Mesenchymal stem cell (in vitro differentiated cells and primary cell): Measurements from ENCODE around the gene OPRL1.

Experiments
- DNase-seq: peaks from one replicate; pipeline ENCODE4 v3.0.0-alpha.2; 2013
- H2AFZ ChIP-seq: one replicate; pipeline ENCODE4 v1.6.1; 2013; ENCODE audit warnings: low read depth, mild to moderate bottlenecking, control low read depth, inconsistent platforms, low read length, moderate library complexity
- H2AK5ac ChIP-seq: 2 replicates; pipeline ENCODE4 v1.6.1; 2013; ENCODE audit warnings: low read length, moderate library complexity, mild to moderate bottlenecking, inconsistent platforms; ENCODE audit not compliant: severe bottlenecking
- H2BK120ac ChIP-seq: one replicate; pipeline ENCODE4 v1.6.1; 2013; ENCODE audit warnings: low read depth, mild to moderate bottlenecking, inconsistent platforms, low read length, moderate library complexity
- H2BK12ac ChIP-seq, 2 experiments: one replicate each; pipeline ENCODE4 v1.6.1; 2013; ENCODE audit warnings: inconsistent platforms in 2 of 2, low read length in 2 of 2, mild to moderate bottlenecking in 2 of 2, moderate library complexity in 2 of 2, control low read depth in 1 of 2
- H2BK15ac ChIP-seq: one replicate; pipeline ENCODE4 v1.6.1; 2013; ENCODE audit warnings: mild to moderate bottlenecking, low read depth, inconsistent platforms; ENCODE audit not compliant: poor library complexity, severe bottlenecking
- H2BK5ac ChIP-seq: 2 replicates; pipeline ENCODE4 v1.6.1; 2013; ENCODE audit warnings: low read depth, mild to moderate bottlenecking, low read length, control low read depth, inconsistent platforms; ENCODE audit not compliant: poor library complexity, severe bottlenecking
- H3K14ac ChIP-seq, 2 experiments: one replicate each; pipeline ENCODE4 v1.6.1; 2013; ENCODE audit warnings: inconsistent platforms in 2 of 2, low read length in 2 of 2, control low read depth in 1 of 2, mild to moderate bottlenecking in 1 of 2, moderate library complexity in 1 of 2
- H3K18ac ChIP-seq, 2 experiments: one replicate each; pipeline ENCODE4 v1.6.1; 2013; ENCODE audit warnings: inconsistent platforms in 2 of 2, low read length in 2 of 2, control low read depth in 1 of 2, low read depth in 1 of 2, mild to moderate bottlenecking in 1 of 2
- H3K23ac ChIP-seq, 2 experiments: one replicate each; pipeline ENCODE4 v1.6.1; 2013; ENCODE audit warnings: inconsistent platforms in 2 of 2, low read length in 2 of 2, mild to moderate bottlenecking in 2 of 2, moderate library complexity in 2 of 2, control low read depth in 1 of 2
- H3K27ac ChIP-seq: 2 replicates; pipeline ENCODE4 v1.5.1; 2013; ENCODE audit warnings: mild to moderate bottlenecking, moderate library complexity, low read length, control low read depth, inconsistent platforms; ENCODE audit not compliant: poor library complexity, severe bottlenecking
- H3K27me3 ChIP-seq, 2 experiments: 2 replicates each; pipeline versions ENCODE4 v1.6.1 to v1.7.0; 2013; ENCODE audit warnings: low read length in 2 of 2, mild to moderate bottlenecking in 2 of 2, moderate library complexity in 2 of 2, control low read depth in 1 of 2, inconsistent platforms in 1 of 2; ENCODE audit not compliant: control insufficient read depth in 1 of 2, insufficient read depth in 1 of 2
- H3K36me3 ChIP-seq, 2 experiments: 2 replicates each; pipeline versions ENCODE4 v1.6.1 to v1.7.0; 2013; ENCODE audit warnings: low read length in 2 of 2, control low read depth in 1 of 2, inconsistent platforms in 1 of 2, low read depth in 1 of 2, mild to moderate bottlenecking in 1 of 2; ENCODE audit not compliant: insufficient read depth in 2 of 2, control insufficient read depth in 1 of 2
- H3K4ac ChIP-seq, 2 experiments: one replicate each; pipeline ENCODE4 v1.6.1; 2013; ENCODE audit warnings: inconsistent platforms in 2 of 2, low read length in 2 of 2, mild to moderate bottlenecking in 2 of 2, moderate library complexity in 2 of 2, control low read depth in 1 of 2, low read depth in 1 of 2
- H3K4me1 ChIP-seq: 2 replicates; pipeline ENCODE4 v1.6.1; 2013; ENCODE audit warnings: low read depth, low read length, control low read depth; ENCODE audit not compliant: control insufficient read depth, insufficient read depth
- H3K4me2 ChIP-seq: 2 replicates; pipeline ENCODE4 v1.6.1; 2013; ENCODE audit warnings: low read length, mild to moderate bottlenecking, inconsistent platforms; ENCODE audit not compliant: poor library complexity, severe bottlenecking
- H3K4me3 ChIP-seq, 2 experiments: 2 replicates each; pipeline versions ENCODE4 v1.5.1 to v1.7.0; 2013; ENCODE audit warnings: low read length in 2 of 2, mild to moderate bottlenecking in 2 of 2, control low read depth in 1 of 2, low read depth in 1 of 2; ENCODE audit not compliant: insufficient read depth in 1 of 2
- H3K79me1 ChIP-seq: replicated peaks from 2 replicates; pipeline ENCODE4 v1.6.1; 2013; ENCODE audit warnings: mild to moderate bottlenecking, control low read depth, low read length, inconsistent platforms; ENCODE audit not compliant: poor library complexity, severe bottlenecking
- H3K9ac ChIP-seq: 2 replicates; pipeline ENCODE4 v1.7.0; 2013; ENCODE audit warnings: mild to moderate bottlenecking, low read length, moderate library complexity
- H3K9me3 ChIP-seq: 2 replicates; pipeline ENCODE4 v1.7.0; 2013; ENCODE audit warnings: mild to moderate bottlenecking, low read length; ENCODE audit not compliant: control insufficient read depth
- H4K8ac ChIP-seq: one replicate; pipeline ENCODE4 v1.6.1; 2013; ENCODE audit warnings: inconsistent platforms, mild to moderate bottlenecking, low read length, moderate library complexity
- H4K91ac ChIP-seq: one replicate; pipeline ENCODE4 v1.6.1; 2013; ENCODE audit warnings: mild to moderate bottlenecking, low read length, inconsistent platforms
- WGBS: methylation state at CpG from one replicate; pipeline ENCODE4 v1.1.7; 2013; ENCODE audit warnings: mixed read lengths; 5-methylcytosine and 5-hydroxymethylcytosine counted together

The OPRL1 gene

DNA sequence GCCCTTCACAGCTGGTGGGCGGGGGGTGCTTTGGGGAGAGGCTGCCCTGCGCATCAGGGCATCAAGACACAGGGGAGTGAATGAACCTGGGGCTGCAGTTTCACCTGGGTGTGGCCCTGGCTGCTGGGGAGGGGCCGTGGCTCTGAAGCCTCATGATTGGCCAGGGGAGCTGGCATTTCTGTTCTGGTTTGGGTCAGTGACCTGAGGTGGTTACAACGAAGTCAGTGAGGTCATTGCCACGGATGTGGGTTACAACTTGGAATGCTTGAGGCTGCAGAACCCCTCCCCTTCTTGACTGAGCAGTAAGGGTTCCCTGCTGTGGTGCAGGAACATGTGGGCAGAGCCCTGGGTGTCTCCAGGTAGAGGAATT lies 13.9 kb upstream of the OPRL1 start:
- H3K36me3 ChIP-seq: peaks cover 0 to 33% of the 10 kb centered on the region in 2 experiments
- no peak overlapping the region for H3K23ac ChIP-seq
- no peak overlapping the region for H3K27ac ChIP-seq
- H3K9ac ChIP-seq: no peak overlapping the region
- H2AFZ ChIP-seq: no peak overlapping the region
- H2BK15ac ChIP-seq: no peak overlapping the region
- H2BK12ac ChIP-seq: peak overlapping the region in 1 of 2 experiments; percentile 57
- H2AK5ac ChIP-seq: peak overlapping the region; percentile 33
- H4K91ac ChIP-seq: peak overlapping the region; percentile 46
- H3K27me3 ChIP-seq: no peaks in the 10 kb centered on the region
- no peak overlapping the region for H3K4me3 ChIP-seq
- no peak overlapping the region for H3K4ac ChIP-seq
- no peaks in the 10 kb centered on the region for H3K9me3 ChIP-seq
- DNase-seq: peak; percentile 79
- H3K79me1 ChIP-seq: peaks cover 11% of the 10 kb centered on the region
- no peak overlapping the region for H2BK120ac ChIP-seq
- H2BK5ac ChIP-seq: no peak overlapping the region
- H3K4me1 ChIP-seq: peaks cover 50% of the 10 kb centered on the region
- H3K14ac ChIP-seq: no peak overlapping the region
- whole genome bisulfite sequencing: 36% methylated on average over 5 of the region's 5 CpGs
- no peak overlapping the region for H4K8ac ChIP-seq
- no peak overlapping the region for H3K4me2 ChIP-seq
- H3K18ac ChIP-seq: peak overlapping the region in 1 of 2 experiments; percentile 31

- H3K4me2 ChIP-seq: no peak overlapping the region
- H2BK12ac ChIP-seq: no peak overlapping the region
- no peaks in the 10 kb centered on the region for H3K9me3 ChIP-seq
- H3K36me3 ChIP-seq: peaks cover 2 to 43% of the 10 kb centered on the region in 2 experiments
- H4K8ac ChIP-seq: no peak overlapping the region
- H2AK5ac ChIP-seq: peak overlapping the region; percentile 10
- H4K91ac ChIP-seq: no peak overlapping the region
- H3K18ac ChIP-seq: no peak overlapping the region
- H3K9ac ChIP-seq: no peak overlapping the region
- H3K4me3 ChIP-seq: no peak overlapping the region
- no peak overlapping the region for H2BK15ac ChIP-seq
- H3K14ac ChIP-seq: no peak overlapping the region
- 84% methylated on average over 6 of the region's 6 CpGs for WGBS
- H2BK120ac ChIP-seq: no peak overlapping the region
- no peak overlapping the region for H3K23ac ChIP-seq
- H3K4me1 ChIP-seq: peaks cover 47% of the 10 kb centered on the region
- no peak overlapping the region for H2AFZ ChIP-seq
- peaks cover 11% of the 10 kb centered on the region for H3K79me1 ChIP-seq
- no peak for DNase-seq
- H2BK5ac ChIP-seq: no peak overlapping the region
- H3K4ac ChIP-seq: peak overlapping the region in 1 of 2 experiments; percentile 24
- H3K27ac ChIP-seq: no peak overlapping the region
- no peaks in the 10 kb centered on the region for H3K27me3 ChIP-seq
Observed at GRCh38 chr20:64067005-64067632, 12.8 kb upstream of the OPRL1 start.

DNA sequence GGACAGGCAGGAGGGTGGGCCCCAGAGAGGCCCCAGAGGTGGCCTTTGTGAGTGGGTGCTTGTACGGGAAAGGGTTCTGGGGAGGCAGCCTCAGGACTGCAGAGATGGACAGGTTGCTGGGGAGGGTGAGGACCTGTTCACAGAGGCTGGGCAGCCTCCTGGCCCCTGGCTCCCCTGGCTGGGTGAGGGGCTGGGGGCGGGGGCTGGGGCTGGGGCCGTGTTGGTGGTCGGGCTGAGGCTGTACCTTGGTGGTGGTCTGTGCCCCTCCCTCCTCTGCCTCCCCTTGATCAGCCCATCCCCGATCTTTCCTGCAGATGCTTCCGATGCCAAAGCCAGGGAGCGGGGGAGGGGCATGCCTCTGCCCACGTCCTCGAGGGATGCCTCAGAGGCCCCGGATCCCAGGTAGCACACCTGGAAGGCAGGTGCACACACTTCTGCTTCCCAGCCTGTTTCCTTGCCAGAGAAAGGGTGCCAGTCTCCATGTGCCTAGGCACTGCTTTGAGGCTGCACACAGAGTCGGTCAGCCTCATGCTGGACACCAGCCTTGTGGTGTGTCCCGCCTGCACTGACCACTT lies 12.1 kb upstream of the OPRL1 start:
- Histone ChIP-seq H3K36me3 (peaks cover 9 to 50% of the 10 kb centered on the region in 2 experiments), H2BK5ac (no peak overlapping the region), H4K91ac (no peak overlapping the region), H3K27me3 (no peaks in the 10 kb centered on the region), H3K14ac (no peak overlapping the region), H3K4me2 (no peak overlapping the region), H2BK120ac (no peak overlapping the region), H2AK5ac (peak overlapping the region; percentile 10), H3K23ac (no peak overlapping the region), H2AFZ (no peak overlapping the region), H2BK15ac (no peak overlapping the region), H3K9me3 (no peaks in the 10 kb centered on the region), H3K4me3 (no peak overlapping the region), H2BK12ac (no peak overlapping the region), H3K79me1 (peaks cover 11% of the 10 kb centered on the region), H3K18ac (no peak overlapping the region), H4K8ac (no peak overlapping the region), H3K27ac (no peak overlapping the region), H3K4me1 (peaks cover 41% of the 10 kb centered on the region), H3K4ac (no peak overlapping the region), H3K9ac (no peak overlapping the region)
- DNase-seq: no peak
- 86% methylated on average over 9 of the region's 12 CpGs for WGBS

- Histone ChIP-seq H3K27me3 (no peaks in the 10 kb centered on the region), H3K9ac (no peak overlapping the region), H4K8ac (no peak overlapping the region), H2AK5ac (no peak overlapping the region), H3K79me1 (peaks cover 7% of the 10 kb centered on the region), H4K91ac (no peak overlapping the region), H2BK12ac (no peak overlapping the region), H3K4me1 (peaks cover 39% of the 10 kb centered on the region), H2BK120ac (no peak overlapping the region), H3K36me3 (peaks cover 11 to 55% of the 10 kb centered on the region in 2 experiments), H2AFZ (no peak overlapping the region), H3K23ac (no peak overlapping the region), H2BK15ac (no peak overlapping the region), H3K4me2 (no peak overlapping the region), H3K14ac (no peak overlapping the region), H3K4ac (no peak overlapping the region), H2BK5ac (no peak overlapping the region), H3K18ac (no peak overlapping the region), H3K27ac (no peak overlapping the region), H3K4me3 (no peak overlapping the region), H3K9me3 (no peaks in the 10 kb centered on the region)
- WGBS: 90% methylated on average over 12 of the region's 12 CpGs
- no peak for DNase-seq
Observed at GRCh38 chr20:64068386-64069208, 11.3 kb upstream of the OPRL1 start.
